ENCODE measurements around the gene PRR15L. TPM values are rescaled to one million over a fixed set of nuclear protein-coding genes. Genes with fewer than 3 reads are reported as not detected.

Gene PRR15L
- polyA plus RNA-seq, 3 donors = not detected

DNA sequence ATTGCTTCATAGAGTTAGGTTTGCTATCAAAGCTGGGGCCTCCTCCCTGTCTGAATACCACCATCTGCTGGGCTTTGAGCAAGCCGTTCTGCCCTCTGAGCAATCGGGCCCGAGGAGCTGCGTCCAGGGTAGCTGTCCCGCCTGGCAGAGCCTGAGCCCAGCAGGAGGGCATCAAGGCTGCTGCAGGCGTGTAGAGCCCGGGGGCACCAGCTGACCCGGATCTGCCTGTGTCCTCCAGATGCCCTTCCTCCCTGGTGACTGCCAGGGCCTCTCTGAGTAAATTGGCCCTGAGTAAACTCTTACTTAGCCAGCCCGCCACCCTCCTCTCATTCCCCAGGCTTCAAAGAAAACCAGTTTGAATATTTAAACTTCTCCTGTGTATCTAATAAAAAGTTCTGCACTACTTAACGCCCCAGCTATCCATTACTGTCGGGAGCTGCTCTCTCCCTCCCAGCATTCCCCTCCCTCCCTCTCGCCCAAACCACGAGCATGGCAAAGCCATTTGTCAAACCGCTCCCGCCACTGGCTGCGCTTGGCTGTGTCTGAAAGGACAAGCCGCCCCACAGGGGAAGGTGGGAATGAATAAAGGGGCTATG is 29.7 kb upstream of the PRR15L start:
- Histone ChIP-seq H3K4me3 (replicated peaks in 1 of 3; ENCODE audit: low read depth in 2 of 3, low read length in 3 of 3) (no peak overlapping the region), H3K27ac (ENCODE audit: low read depth in 1 of 2, low read length in 2 of 2) (no peak overlapping the region), H3K4me1 (ENCODE audit: control insufficient read depth in 1 of 2, insufficient read depth in 2 of 2, low read length in 2 of 2) (peaks cover 5 to 20% of the 10 kb centered on the region in 2 donors), H3K9ac (ENCODE audit: insufficient read depth, low read length, poor library complexity, severe bottlenecking) (no peak overlapping the region), H2AFZ (ENCODE audit: insufficient read depth, low read depth, low read length, poor library complexity, severe bottlenecking) (no peak overlapping the region), H3K9me3 (replicated peaks in 1 of 2; ENCODE audit: control insufficient read depth in 1 of 2, insufficient read depth in 1 of 2, low read length in 2 of 2) (no peaks in the 10 kb centered on the region), H3K27me3 (ENCODE audit: control insufficient read depth in 2 of 2, insufficient read depth in 2 of 2, low read length in 2 of 2) (peaks cover 0 to 5% of the 10 kb centered on the region in 2 donors), H3K79me2 (ENCODE audit: insufficient read depth, low read length) (no peaks in the 10 kb centered on the region), H4K20me1 (ENCODE audit: insufficient read depth, low read length) (no peaks in the 10 kb centered on the region), H3K36me3 (replicated peaks in 1 of 2; ENCODE audit: control insufficient read depth in 1 of 2, insufficient read depth in 2 of 2, low read length in 2 of 2) (peaks cover 19 to 32% of the 10 kb centered on the region in 2 donors), H3K4me2 (replicated peaks; ENCODE audit: extremely low read depth, low read length, poor library complexity, severe bottlenecking) (no peak overlapping the region)
- WGBS (ENCODE audit: insufficient coverage) = 84% methylated on average over 9 of the region's 17 CpGs
- no peak overlapping the region for H3K4me3 Mint-ChIP-seq
- TF ChIP-seq, protein P1, sequence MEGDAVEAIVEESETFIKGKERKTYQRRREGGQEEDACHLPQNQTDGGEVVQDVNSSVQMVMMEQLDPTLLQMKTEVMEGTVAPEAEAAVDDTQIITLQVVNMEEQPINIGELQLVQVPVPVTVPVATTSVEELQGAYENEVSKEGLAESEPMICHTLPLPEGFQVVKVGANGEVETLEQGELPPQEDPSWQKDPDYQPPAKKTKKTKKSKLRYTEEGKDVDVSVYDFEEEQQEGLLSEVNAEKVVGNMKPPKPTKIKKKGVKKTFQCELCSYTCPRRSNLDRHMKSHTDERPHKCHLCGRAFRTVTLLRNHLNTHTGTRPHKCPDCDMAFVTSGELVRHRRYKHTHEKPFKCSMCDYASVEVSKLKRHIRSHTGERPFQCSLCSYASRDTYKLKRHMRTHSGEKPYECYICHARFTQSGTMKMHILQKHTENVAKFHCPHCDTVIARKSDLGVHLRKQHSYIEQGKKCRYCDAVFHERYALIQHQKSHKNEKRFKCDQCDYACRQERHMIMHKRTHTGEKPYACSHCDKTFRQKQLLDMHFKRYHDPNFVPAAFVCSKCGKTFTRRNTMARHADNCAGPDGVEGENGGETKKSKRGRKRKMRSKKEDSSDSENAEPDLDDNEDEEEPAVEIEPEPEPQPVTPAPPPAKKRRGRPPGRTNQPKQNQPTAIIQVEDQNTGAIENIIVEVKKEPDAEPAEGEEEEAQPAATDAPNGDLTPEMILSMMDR (IDR thresholded peaks at IDR 0.05) = no peak
- peaks cover 2 to 13% (median 2%) of the 10 kb centered on the region in 3 donors for H3K27me3 Mint-ChIP-seq (ENCODE audit: low read depth in 3 of 3)
- no peak for DNase-seq
- H3K27ac Mint-ChIP-seq = peak overlapping the region in 1 of 7 donors; percentile 35
- intact Hi-C loops (cut with micrococcal nuclease) = no loop called here
- peaks cover 27% of the 10 kb centered on the region for H3K4me1 Mint-ChIP-seq
- H3K36me3 Mint-ChIP-seq = peaks cover 32 to 38% of the 10 kb centered on the region in 2 donors
- H3K9me3 Mint-ChIP-seq = no peaks in the 10 kb centered on the region

DNA sequence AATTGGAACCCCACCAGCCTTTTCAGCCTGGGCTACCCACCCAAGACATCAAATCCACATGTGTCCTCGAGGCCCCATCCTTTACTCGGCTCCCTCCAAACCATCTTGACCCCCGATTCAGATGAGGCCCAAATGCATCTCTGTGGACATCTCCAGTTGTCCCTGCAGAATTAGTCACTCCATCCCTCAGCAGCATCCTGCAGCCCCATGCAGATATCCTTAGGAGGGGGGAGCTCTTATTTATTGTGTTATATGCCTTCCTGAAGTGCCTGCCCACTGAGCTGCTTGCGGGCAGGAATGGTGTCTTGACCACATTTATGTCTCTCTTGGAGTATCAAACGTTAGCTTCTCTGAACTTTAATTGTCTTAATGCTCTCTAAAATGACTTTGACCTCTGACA is 28.8 kb upstream of the PRR15L start:
- Histone ChIP-seq H3K79me2 (ENCODE audit: insufficient read depth, low read length) (no peaks in the 10 kb centered on the region), H3K4me1 (ENCODE audit: control insufficient read depth in 1 of 2, insufficient read depth in 2 of 2, low read length in 2 of 2) (peaks cover 8 to 28% of the 10 kb centered on the region in 2 donors), H4K20me1 (ENCODE audit: insufficient read depth, low read length) (no peaks in the 10 kb centered on the region), H2AFZ (ENCODE audit: insufficient read depth, low read depth, low read length, poor library complexity, severe bottlenecking) (no peak overlapping the region), H3K4me3 (replicated peaks in 1 of 3; ENCODE audit: low read depth in 2 of 3, low read length in 3 of 3) (no peak overlapping the region), H3K27me3 (ENCODE audit: control insufficient read depth in 2 of 2, insufficient read depth in 2 of 2, low read length in 2 of 2) (peaks cover 0 to 5% of the 10 kb centered on the region in 2 donors), H3K36me3 (replicated peaks in 1 of 2; ENCODE audit: control insufficient read depth in 1 of 2, insufficient read depth in 2 of 2, low read length in 2 of 2) (peaks cover 27 to 41% of the 10 kb centered on the region in 2 donors), H3K9me3 (replicated peaks in 1 of 2; ENCODE audit: control insufficient read depth in 1 of 2, insufficient read depth in 1 of 2, low read length in 2 of 2) (no peaks in the 10 kb centered on the region), H3K4me2 (replicated peaks; ENCODE audit: extremely low read depth, low read length, poor library complexity, severe bottlenecking) (no peak overlapping the region), H3K27ac (ENCODE audit: low read depth in 1 of 2, low read length in 2 of 2) (no peak overlapping the region), H3K9ac (ENCODE audit: insufficient read depth, low read length, poor library complexity, severe bottlenecking) (no peak overlapping the region)
- H3K9me3 Mint-ChIP-seq = no peaks in the 10 kb centered on the region
- intact Hi-C loops (cut with micrococcal nuclease) = no loop called here
- H3K4me3 Mint-ChIP-seq = no peak overlapping the region
- WGBS (ENCODE audit: insufficient coverage) = 100% methylated on average over 1 of the region's 5 CpGs
- TF ChIP-seq, protein P1 (IDR thresholded peaks at IDR 0.05) = no peak
- DNase-seq = no peak
- peaks cover 2 to 13% (median 2%) of the 10 kb centered on the region in 3 donors for H3K27me3 Mint-ChIP-seq (ENCODE audit: low read depth in 3 of 3)
- peaks cover 35% of the 10 kb centered on the region for H3K4me1 Mint-ChIP-seq
- no peak overlapping the region for H3K27ac Mint-ChIP-seq
- H3K36me3 Mint-ChIP-seq = peaks cover 39 to 46% of the 10 kb centered on the region in 2 donors
